ACHN (cell line): ENCODE data around the gene PDE8A.

ENCODE experiments used
- DNase-seq: peaks from one replicate; pipeline ENCODE4 v3.0.0-alpha.2; 2015
- in situ Hi-C: cut with HindIII; loops from 2 replicates; pipeline ENCODE4 v1.10.0; 2017; ENCODE audit warnings: low sequenced_read_pairs, low pct_ligation_motif_present, low pct_unique_long_range_greater_than_20kb

PDE8A gene

DNA sequence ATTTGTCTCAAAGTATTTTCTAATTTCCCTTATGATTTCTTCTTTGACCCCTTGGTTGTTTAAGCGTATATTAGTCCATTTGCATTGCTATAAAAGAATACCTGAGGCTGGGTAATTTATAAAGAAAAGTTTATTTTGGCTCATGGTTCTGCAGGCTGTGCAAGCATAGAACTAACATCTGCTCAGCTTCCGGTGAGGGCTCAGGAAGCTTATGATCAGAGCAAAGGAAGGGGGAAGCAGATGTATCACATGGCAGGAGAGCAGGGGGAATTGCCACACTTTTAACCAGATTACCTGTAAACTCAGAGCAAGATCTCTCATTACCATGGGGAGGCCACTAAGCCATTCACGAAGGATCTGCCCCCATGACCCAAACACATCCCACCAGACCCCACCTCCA lies 148.2 kb downstream of the PDE8A start:
- DNase-seq: no peak
- in situ Hi-C loops: no loop called here

DNA sequence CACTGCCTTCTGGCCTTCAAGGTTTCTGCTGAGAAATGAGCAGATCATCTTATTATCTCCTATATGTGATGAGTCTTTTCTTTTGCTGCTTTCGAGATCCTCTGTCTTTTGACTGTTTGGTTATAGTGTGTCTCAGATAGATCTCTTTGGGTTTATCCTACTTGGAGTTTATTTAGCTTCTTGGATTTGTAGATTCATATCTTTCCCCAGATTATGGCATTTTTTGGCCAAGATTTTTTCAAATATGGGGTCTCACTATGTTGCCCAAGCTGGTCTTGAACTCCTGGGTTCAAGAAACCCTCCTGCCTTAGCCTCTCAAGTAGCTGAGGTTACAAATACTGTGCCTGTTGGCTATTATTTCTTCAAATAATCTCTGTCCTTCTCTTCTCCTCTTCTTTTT lies 150.3 kb downstream of the PDE8A start:
- in situ Hi-C loops: no loop called here
- DNase-seq: no peak

DNA sequence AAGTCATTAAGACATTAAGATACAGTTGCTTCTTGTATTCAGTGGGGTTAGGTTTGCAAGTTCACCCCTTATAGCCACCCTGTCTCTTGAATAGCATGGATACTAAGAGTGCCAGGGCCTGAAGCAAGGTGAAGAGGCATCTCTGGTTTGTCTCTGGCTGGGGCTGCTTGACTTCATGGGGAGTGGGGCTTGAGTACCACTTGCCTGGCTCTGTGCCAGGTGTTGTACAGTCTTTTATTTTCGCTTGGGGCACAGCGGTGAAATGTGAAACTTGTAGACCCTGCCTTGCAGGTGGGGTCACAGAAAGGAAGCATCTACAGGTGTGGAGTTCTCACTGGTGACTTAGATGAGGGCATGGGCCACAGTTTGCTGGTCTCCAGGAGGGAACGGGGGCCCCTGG lies 152.1 kb downstream of the PDE8A start:
- in situ Hi-C loops: no loop called here
- no peak for DNase-seq

DNA sequence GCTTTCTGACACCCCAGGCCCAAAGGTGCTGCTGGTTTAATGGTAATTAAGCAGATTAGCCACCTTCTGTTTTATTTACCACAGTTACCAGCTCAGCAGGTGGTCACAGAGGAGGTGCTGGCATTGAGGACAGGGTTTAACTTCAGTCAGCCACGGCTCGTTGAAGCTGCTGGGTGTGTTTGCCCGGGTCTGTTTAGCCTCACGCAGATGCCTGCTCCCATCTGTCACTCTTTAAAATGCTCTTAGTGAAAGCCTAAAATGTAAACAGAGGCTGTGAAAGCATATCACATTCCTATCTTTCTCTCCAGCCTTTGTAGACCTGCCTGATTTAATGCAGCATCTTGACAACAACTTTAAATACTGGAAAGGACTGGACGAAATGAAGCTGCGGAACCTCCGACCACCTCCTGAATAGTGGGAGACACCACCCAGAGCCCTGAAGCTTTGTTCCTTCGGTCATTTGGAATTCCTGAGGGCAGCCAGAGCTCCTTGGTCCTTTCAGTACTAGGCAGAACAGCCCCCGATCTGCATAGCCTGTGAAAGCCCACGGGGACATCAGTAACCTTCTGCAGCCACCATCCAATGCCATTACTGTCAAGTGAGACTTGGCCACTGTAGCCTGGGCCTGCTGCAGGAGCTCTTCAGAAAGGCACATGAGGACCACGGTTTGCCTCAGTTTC lies 156.0 kb downstream of the PDE8A start:
- in situ Hi-C loops: no loop called here
- no peak for DNase-seq

DNA sequence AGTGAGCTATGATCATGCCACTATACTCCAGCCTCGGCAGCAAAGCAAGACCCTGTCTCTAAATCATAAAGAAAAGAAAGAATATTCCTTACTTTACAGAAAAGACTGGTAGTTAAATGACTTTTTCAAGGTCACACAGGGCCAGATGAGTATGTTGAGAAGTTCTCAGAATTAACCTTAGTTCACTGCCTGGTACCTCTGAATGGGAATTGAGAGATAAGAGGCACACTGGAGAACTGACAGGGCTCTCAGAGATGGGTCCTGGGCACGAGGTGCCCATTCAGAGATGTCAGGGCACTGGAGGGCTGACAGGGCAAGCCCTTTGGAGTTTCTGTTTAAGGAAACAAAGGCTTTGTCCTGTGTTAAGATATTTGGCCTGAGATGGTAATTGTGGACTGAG lies 157.7 kb downstream of the PDE8A start:
- DNase-seq: no peak
- in situ Hi-C loops: no loop called here

GRCh38 chr15:85141726-85142125 lies 160.1 kb downstream of the PDE8A start:
- no peak for DNase-seq
- in situ Hi-C loops: no loop called here

GRCh38 chr15:85142312-85142711 lies 160.7 kb downstream of the PDE8A start:
- in situ Hi-C loops: no loop called here
- peak; percentile 42 for DNase-seq

- in situ Hi-C loops: no loop called here
Observed at GRCh38 chr15:85149465-85150129, 167.9 kb downstream of the PDE8A start.

GRCh38 chr15:85150130-85150480 lies 168.4 kb downstream of the PDE8A start:
- in situ Hi-C loops: no loop called here
- DNase-seq: no peak

More at GRCh38 chr15:85149465-85150129, 167.9 kb downstream of the PDE8A start:
- DNase-seq: no peak

GRCh38 chr15:85151145-85151544 lies 169.5 kb downstream of the PDE8A start:
- in situ Hi-C loops: no loop called here

GRCh38 chr15:85151861-85152260 lies 170.2 kb downstream of the PDE8A start:
- DNase-seq: no peak
- in situ Hi-C loops: no loop called here

More at GRCh38 chr15:85151145-85151544, 169.5 kb downstream of the PDE8A start:
- no peak for DNase-seq

DNA sequence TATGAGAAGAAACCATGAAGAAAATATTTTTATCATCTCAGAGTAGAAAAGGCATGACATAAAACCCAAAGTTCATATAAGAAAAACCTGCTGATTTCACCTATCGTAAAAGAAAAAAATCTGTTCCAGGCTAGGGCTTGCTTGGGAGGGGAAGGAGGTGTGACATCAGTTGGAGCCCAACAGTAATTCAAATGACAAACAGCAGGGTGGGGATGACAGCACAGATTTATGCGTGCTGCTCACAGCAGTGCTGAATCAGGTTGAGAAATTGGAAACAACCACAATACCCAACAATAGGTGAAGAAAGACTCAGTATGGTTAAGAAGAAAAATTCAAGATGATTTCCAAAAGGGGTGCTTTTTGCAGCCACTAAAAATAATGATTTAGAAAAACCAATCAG lies 172.4 kb downstream of the PDE8A start:
- in situ Hi-C loops: no loop called here
- DNase-seq: no peak

DNA sequence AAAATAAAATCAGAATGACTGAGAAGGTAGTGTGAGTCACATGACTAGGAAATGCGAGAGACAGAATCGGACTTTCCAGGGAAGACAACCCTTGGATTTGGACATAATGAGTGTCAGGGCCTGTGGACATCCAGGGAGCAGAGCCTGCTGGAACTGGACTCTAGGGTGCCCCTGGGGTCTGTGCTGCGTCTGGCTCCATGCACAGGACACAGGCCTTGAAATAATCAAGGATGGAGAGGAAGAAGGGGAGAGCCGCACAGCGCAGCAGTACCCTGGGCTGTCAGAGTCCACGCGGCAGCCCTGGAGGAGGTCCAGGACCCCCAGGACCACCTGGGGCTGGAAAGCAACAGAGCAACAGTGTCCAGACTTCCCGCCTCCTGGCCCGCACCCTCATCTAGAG lies 173.7 kb downstream of the PDE8A start:
- in situ Hi-C loops: no loop called here
- no peak for DNase-seq

- in situ Hi-C loops: no loop called here
- DNase-seq: no peak
Observed at GRCh38 chr15:85155857-85156256, 174.2 kb downstream of the PDE8A start.

GRCh38 chr15:85157344-85157743 lies 175.7 kb downstream of the PDE8A start:
- DNase-seq: no peak
- in situ Hi-C loops: no loop called here

- no peak for DNase-seq
- in situ Hi-C loops: no loop called here
Observed at GRCh38 chr15:85162237-85162636, 180.6 kb downstream of the PDE8A start.

- no peak for DNase-seq
Observed at GRCh38 chr15:85164841-85165466, 183.3 kb downstream of the PDE8A start.

GRCh38 chr15:85167568-85167967 lies 185.9 kb downstream of the PDE8A start:
- in situ Hi-C loops: no loop called here
- DNase-seq: no peak

More at GRCh38 chr15:85164841-85165466, 183.3 kb downstream of the PDE8A start:
- in situ Hi-C loops: no loop called here

DNA sequence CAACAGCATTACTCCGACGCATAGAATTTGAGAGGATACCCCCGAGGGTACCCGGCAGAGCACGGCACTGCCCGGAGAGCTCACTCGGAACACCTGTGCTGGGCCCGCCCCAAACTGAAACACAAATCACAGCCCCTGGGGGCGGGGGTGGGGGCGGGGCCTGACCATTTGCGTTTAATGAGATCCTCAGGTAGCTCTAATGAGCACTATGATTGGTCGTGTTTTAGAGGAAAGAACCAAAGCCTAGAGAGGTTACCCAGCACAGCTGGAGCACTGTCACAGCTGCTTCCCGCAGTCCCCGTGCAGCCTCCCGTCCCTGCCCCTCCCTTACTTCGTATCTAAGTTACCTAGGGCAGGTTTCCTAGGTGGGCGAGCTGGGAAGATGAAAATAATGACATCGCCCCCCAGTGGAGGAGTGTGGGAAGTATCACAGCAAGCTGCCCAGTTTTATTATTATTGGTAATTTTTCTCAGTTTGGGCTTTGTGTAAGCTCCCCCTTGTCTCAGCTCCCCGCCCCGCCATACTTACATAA lies 187.1 kb downstream of the PDE8A start:
- in situ Hi-C loops: no loop called here
- peak; percentile 43 for DNase-seq

DNA sequence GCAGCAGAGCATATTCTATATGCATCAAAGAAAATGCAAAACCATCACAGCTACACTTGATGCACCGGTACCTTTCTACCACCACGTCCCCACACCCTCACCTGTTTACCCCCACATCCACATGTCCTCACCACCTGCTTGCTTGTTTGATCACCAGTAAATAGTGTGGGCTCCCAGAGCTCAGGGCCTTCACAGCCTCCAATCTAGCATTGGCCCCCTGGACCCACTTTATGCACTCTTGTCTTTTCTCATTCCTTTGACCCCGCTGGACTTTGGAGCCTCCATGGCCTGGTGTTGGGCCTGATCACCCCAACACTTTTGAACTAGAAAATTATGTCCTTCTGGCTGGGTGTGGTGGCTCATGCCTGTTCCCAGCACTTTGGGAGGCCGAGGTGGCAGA lies 190.1 kb downstream of the PDE8A start:
- in situ Hi-C loops: no loop called here
- no peak for DNase-seq
